ENCODE measurements around the gene VLDLR.
"Not testable (repeated sequence)": the region's sequence is repeated elsewhere in the genome, so short reads cannot be mapped to it uniquely, and the experiment has no call there.

VLDLR gene

DNA sequence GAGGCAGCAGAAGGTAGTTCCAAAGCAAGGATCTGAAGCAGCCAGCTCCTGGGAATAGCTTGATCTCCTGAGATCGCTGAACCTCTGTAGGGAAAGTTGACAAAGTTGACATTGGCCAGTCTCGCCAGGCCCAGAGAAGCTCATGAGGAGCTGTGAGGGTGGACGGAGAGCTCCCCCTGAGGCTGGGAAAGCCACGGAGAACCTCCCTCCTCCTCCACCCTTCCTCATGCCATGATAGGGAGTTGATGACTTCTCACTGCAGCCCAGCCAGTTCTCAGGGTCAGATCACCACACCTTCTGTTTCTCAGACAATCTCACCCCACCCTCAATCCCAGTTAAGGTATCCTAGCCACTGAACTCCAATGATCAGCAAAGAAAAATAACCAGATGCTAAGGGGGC is 65.3 kb downstream of the VLDLR start:
- Histone ChIP-seq H3K4me3 (ENCODE audit: extremely low read depth, insufficient read depth, low read length, poor library complexity, severe bottlenecking) (no peak overlapping the region), H3K27ac (ENCODE audit: low read depth, low read length, severe bottlenecking) (no peak overlapping the region), H3K36me3 (ENCODE audit: control insufficient read depth, insufficient read depth, low read length) (no peaks in the 10 kb centered on the region), H3K4me1 (ENCODE audit: control insufficient read depth, insufficient read depth, low read length, poor library complexity, severe bottlenecking) (peaks cover 5% of the 10 kb centered on the region), H3K9me3 (ENCODE audit: control insufficient read depth, low read length) (no peaks in the 10 kb centered on the region)
- WGBS, 2 experiments (ENCODE audit: insufficient coverage in 2 of 2) = 80 to 100% methylated on average over 1 of the region's 4 CpGs

DNA sequence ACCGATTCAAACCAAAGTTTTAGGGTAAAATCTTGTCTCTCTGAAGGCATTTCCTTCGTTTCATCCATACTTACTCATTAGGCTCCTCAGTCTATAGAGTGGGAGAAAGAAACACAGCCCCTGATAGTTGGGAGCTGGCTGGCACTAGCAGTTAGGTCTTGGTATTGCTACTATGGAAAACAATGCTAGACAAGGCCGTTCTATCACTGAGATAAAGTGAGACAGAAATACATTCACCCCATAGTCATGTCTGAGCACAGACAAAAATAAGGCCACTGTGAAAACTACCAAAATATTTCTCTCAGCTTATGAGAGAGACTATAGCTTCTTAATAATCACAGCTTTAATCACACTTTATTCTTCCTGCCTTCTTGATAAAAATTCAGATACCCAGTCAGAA is 67.0 kb downstream of the VLDLR start:
- WGBS, 2 experiments (ENCODE audit: insufficient coverage in 2 of 2) = 88% methylated on average over 1 of the region's 3 CpGs; no CpG with 5 or more reads in 1 of the 2 experiments
- Histone ChIP-seq H3K36me3 (ENCODE audit: control insufficient read depth, insufficient read depth, low read length) (no peaks in the 10 kb centered on the region), H3K4me3 (ENCODE audit: extremely low read depth, insufficient read depth, low read length, poor library complexity, severe bottlenecking) (no peak overlapping the region), H3K9me3 (ENCODE audit: control insufficient read depth, low read length) (no peaks in the 10 kb centered on the region), H3K4me1 (ENCODE audit: control insufficient read depth, insufficient read depth, low read length, poor library complexity, severe bottlenecking) (peaks cover 5% of the 10 kb centered on the region), H3K27ac (ENCODE audit: low read depth, low read length, severe bottlenecking) (no peak overlapping the region)

DNA sequence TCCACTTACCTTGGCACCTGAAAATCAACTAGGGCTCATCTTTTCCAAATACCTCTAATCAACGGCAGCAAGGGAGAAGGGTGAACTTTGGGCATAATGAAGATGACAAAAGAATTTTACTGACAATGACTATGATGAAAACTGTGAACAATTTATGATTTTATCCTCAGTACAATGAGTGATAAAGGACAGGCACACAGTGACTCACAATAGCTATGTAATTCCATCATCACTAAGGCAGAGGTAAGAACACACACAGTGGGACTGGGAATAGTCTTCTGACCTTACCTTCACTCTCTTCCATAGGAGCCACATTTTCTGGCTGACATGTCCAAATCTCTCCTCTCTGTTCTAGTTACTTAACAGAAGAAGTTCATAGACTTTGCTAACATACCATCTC is 69.6 kb downstream of the VLDLR start:
- Histone ChIP-seq H3K4me1 (ENCODE audit: control insufficient read depth, insufficient read depth, low read length, poor library complexity, severe bottlenecking) (peaks cover 5% of the 10 kb centered on the region), H3K9me3 (ENCODE audit: control insufficient read depth, low read length) (no peaks in the 10 kb centered on the region), H3K36me3 (ENCODE audit: control insufficient read depth, insufficient read depth, low read length) (no peaks in the 10 kb centered on the region), H3K27ac (ENCODE audit: low read depth, low read length, severe bottlenecking) (no peak overlapping the region), H3K4me3 (ENCODE audit: extremely low read depth, insufficient read depth, low read length, poor library complexity, severe bottlenecking) (no peak overlapping the region)
- no CpG with 5 or more reads among the region's 1 CpG for WGBS, 2 experiments (ENCODE audit: insufficient coverage in 2 of 2)

DNA sequence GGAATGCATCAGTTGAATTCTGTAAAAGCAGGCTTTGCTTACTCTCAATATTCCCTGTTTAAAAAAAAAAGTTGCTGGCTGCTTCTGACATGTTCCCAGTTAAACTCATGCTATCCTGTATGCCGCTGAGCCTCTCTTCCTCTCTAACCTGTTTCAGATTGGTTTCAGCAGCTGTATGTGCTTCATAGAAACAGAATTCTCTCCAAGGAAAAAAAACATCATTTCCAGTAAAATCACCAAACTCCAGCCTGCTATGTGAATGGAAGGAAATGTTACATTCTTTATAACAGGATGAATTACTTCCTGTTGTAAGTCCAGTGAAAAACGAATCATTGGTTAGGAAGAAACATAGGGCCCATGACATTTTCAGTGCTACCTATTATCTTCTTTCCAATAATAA is 70.0 kb downstream of the VLDLR start:
- H3K4me3 ChIP-seq (ENCODE audit: extremely low read depth, insufficient read depth, low read length, poor library complexity, severe bottlenecking) = no peak overlapping the region

DNA sequence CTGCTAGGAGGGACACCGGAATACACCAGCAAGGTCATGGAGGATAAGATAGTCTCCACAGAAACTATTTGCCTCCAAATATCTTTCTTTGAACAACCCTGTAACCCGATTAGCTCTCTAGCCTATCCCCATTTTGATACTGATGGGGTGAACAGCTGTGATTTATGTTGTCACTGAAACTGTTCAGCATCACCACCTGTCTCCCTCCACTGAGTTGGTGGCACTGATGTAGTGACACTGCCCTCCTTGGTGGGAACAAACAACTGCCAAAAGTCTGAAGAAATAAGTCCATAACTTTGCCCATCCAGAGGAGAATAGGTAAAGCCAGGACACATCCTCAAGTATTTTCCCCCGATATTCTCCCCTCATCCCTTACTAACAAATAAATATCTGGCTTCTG is 71.5 kb downstream of the VLDLR start:
- H3K4me3 ChIP-seq (ENCODE audit: extremely low read depth, insufficient read depth, low read length, poor library complexity, severe bottlenecking) = no peak overlapping the region
- WGBS, 2 experiments (ENCODE audit: insufficient coverage in 2 of 2) = 100% methylated on average over 1 of the region's 3 CpGs; no CpG with 5 or more reads in 1 of the 2 experiments
- H3K27ac ChIP-seq (ENCODE audit: low read depth, low read length, severe bottlenecking) = no peak overlapping the region
- H3K4me1 ChIP-seq (ENCODE audit: control insufficient read depth, insufficient read depth, low read length, poor library complexity, severe bottlenecking) = peaks cover 5% of the 10 kb centered on the region
- H3K9me3 ChIP-seq (ENCODE audit: control insufficient read depth, low read length) = no peaks in the 10 kb centered on the region
- H3K36me3 ChIP-seq (ENCODE audit: control insufficient read depth, insufficient read depth, low read length) = no peaks in the 10 kb centered on the region

More for the DNA sequence above, 70.0 kb downstream of the VLDLR start:
- Histone ChIP-seq H3K4me1 (ENCODE audit: control insufficient read depth, insufficient read depth, low read length, poor library complexity, severe bottlenecking) (peaks cover 5% of the 10 kb centered on the region), H3K36me3 (ENCODE audit: control insufficient read depth, insufficient read depth, low read length) (no peaks in the 10 kb centered on the region), H3K9me3 (ENCODE audit: control insufficient read depth, low read length) (no peaks in the 10 kb centered on the region), H3K27ac (ENCODE audit: low read depth, low read length, severe bottlenecking) (no peak overlapping the region)
- 100% methylated on average over 1 of the region's 2 CpGs for WGBS, 2 experiments (ENCODE audit: insufficient coverage in 2 of 2)

DNA sequence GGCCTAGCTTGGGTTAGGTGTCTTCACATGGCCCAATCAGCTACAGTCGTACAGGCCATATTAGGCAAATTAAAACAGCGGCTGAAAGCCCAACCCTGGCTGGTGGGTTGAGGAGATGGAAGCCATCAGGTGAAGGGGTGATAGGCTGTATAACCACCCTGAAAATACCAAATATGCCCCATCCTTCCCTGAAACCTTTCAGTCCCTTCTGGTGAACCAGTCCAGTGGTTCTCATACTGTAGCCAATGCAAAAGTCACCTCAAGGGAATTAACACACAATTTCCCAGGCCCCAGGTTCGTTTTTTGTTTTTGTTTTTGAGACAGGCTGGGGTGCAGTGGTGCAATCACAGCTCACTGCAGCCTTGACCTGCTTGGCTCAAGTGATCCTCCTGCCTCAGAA is 75.9 kb downstream of the VLDLR start:
- H3K27ac ChIP-seq (ENCODE audit: low read depth, low read length, severe bottlenecking) = no peak overlapping the region
- H3K4me1 ChIP-seq (ENCODE audit: control insufficient read depth, insufficient read depth, low read length, poor library complexity, severe bottlenecking) = no peaks in the 10 kb centered on the region
- H3K36me3 ChIP-seq (ENCODE audit: control insufficient read depth, insufficient read depth, low read length) = no peaks in the 10 kb centered on the region
- no peak overlapping the region for H3K4me3 ChIP-seq (ENCODE audit: extremely low read depth, insufficient read depth, low read length, poor library complexity, severe bottlenecking)
- 82% methylated on average over 2 of the region's 3 CpGs; no CpG with 5 or more reads in 1 of the 2 experiments for WGBS, 2 experiments (ENCODE audit: insufficient coverage in 2 of 2)
- H3K9me3 ChIP-seq (ENCODE audit: control insufficient read depth, low read length) = no peaks in the 10 kb centered on the region

DNA sequence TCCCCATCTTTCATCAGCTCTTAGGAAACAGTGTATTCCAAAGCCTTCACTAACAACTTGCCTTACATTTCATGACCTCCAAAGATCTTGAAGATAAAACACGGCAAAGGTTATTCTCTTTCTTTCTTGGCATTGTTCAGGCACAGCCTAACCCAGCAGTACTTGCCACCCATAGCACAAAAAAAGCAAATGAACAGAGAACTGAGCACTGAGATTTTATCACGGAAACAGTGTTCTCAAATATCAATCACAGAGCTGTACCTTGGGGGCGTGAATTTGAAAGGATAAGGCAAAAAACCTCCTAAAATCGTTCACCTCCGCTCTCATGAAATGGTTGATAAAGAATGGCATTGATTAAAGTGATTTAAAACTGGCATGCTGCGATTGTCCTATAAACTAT is 78.8 kb downstream of the VLDLR start:
- no peak overlapping the region for H3K27ac ChIP-seq (ENCODE audit: low read depth, low read length, severe bottlenecking)
- H3K36me3 ChIP-seq (ENCODE audit: control insufficient read depth, insufficient read depth, low read length) = no peaks in the 10 kb centered on the region
- no peak overlapping the region for H3K4me3 ChIP-seq (ENCODE audit: extremely low read depth, insufficient read depth, low read length, poor library complexity, severe bottlenecking)
- H3K9me3 ChIP-seq (ENCODE audit: control insufficient read depth, low read length) = no peaks in the 10 kb centered on the region
- WGBS, 2 experiments (ENCODE audit: insufficient coverage in 2 of 2) = 88 to 97% methylated on average over 2 to 6 of the region's 6 CpGs
- no peaks in the 10 kb centered on the region for H3K4me1 ChIP-seq (ENCODE audit: control insufficient read depth, insufficient read depth, low read length, poor library complexity, severe bottlenecking)

DNA sequence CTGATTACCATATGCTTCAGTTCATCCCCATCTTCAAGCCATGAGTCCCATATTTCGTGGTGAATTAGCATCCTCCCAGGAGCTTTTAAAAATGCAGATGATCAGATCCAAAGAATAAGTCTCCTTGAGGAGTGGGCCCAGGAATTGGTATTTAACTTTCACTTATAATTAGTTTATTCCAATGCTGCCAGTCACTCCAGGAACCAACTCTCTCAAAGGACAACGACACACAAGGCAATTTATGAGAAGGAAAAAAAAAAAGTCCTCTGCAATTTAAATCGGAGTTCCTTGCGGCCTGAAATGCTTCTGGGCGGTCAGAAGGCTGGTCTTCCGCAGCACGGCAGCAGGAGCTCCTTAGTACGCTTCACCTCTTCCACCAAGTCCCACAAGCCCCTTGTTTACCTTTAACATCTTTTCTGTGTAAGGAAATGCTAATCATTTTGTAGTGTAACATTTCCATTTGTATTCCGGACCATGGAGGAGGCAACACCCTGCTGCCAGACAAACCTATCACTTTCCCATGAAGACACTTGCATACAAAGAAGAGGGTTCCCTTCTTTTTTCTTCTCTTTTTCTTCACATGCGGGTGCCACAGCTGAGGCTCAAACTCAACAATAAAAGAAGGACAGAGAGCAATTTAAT is 79.4 kb downstream of the VLDLR start:
- Histone ChIP-seq H3K4me1 (ENCODE audit: control insufficient read depth, insufficient read depth, low read length, poor library complexity, severe bottlenecking) (no peaks in the 10 kb centered on the region), H3K27ac (ENCODE audit: low read depth, low read length, severe bottlenecking) (no peak overlapping the region), H3K36me3 (ENCODE audit: control insufficient read depth, insufficient read depth, low read length) (no peaks in the 10 kb centered on the region), H3K4me3 (ENCODE audit: extremely low read depth, insufficient read depth, low read length, poor library complexity, severe bottlenecking) (no peak overlapping the region), H3K9me3 (ENCODE audit: control insufficient read depth, low read length) (no peaks in the 10 kb centered on the region)
- 42% methylated on average over 2 of the region's 10 CpGs; no CpG with 5 or more reads in 1 of the 2 experiments for whole genome bisulfite sequencing, 2 experiments (ENCODE audit: insufficient coverage in 2 of 2)

DNA sequence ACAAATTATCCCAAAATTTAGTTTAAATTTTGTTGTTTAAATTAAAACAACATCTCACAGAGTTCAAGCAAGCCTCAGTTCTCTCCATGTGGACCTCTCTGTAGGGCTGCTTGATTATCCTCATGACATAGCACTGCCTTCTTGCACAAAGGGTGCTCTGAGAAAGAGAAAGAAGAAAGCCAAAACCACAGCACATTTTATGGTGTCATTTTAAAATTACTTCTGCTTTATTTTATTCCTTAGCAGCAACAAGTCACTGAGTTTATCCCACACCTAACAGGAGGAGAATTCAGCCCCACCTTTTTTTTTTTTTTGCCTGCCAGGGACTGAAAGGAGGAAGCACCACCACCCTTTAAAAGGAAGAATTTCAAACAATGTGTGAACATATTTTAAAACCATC is 82.9 kb downstream of the VLDLR start:
- Histone ChIP-seq H3K36me3 (ENCODE audit: control insufficient read depth, insufficient read depth, low read length) (no peaks in the 10 kb centered on the region), H3K4me3 (ENCODE audit: extremely low read depth, insufficient read depth, low read length, poor library complexity, severe bottlenecking) (no peak overlapping the region), H3K4me1 (ENCODE audit: control insufficient read depth, insufficient read depth, low read length, poor library complexity, severe bottlenecking) (no peaks in the 10 kb centered on the region), H3K27ac (ENCODE audit: low read depth, low read length, severe bottlenecking) (no peak overlapping the region), H3K9me3 (ENCODE audit: control insufficient read depth, low read length) (no peaks in the 10 kb centered on the region)

DNA sequence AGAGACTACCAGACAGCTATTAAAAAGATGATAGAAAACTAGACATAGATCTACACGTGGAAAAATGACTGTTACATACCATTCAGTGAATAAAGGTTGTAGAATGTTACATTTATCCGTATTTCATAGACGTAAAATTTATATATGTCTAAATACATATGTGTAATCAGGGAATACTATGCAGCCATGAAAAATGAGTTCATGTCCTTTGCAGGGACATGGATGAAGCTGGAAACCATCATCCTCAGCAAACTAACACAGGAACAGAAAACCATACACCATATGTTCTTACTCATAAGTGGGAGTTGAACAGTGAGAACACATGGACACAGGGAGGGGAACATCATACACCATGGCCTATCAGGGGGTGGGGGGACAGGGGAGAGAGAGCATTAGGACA is 85.7 kb downstream of the VLDLR start:
- WGBS, 2 experiments (ENCODE audit: insufficient coverage in 2 of 2) = 100% methylated on average over 1 of the region's 3 CpGs; no CpG with 5 or more reads in 1 of the 2 experiments
- not testable (repeated sequence) for H3K4me1 ChIP-seq (ENCODE audit: control insufficient read depth, insufficient read depth, low read length, poor library complexity, severe bottlenecking); H3K36me3 ChIP-seq (ENCODE audit: control insufficient read depth, insufficient read depth, low read length); H3K27ac ChIP-seq (ENCODE audit: low read depth, low read length, severe bottlenecking); H3K4me3 ChIP-seq (ENCODE audit: extremely low read depth, insufficient read depth, low read length, poor library complexity, severe bottlenecking); H3K9me3 ChIP-seq (ENCODE audit: control insufficient read depth, low read length)

All from mesodermal cell (in vitro differentiated cells).